HG03565 (cell line): Measurements from ENCODE around the gene STIMATE.

Source experiments
- ATAC-seq: cut with Tn5 transposase; IDR thresholded peaks from one replicate; pipeline ENCODE4 v1.9.1; 2021; ENCODE audit warnings: mild to moderate bottlenecking, moderate library complexity; ENCODE audit not compliant: unreplicated experiment

Gene STIMATE

GRCh38 chr3:52894756-52895155 is 2.6 kb downstream of the STIMATE start:
- ATAC-seq, result no peak

- ATAC-seq, result no peak
These were observed 3.6 kb downstream of the STIMATE start for GRCh38 chr3:52893723-52894122.

- ATAC-seq, result no peak
These were observed 4.6 kb downstream of the STIMATE start for GRCh38 chr3:52892625-52893311.

- no peak for ATAC-seq
These were observed 5.1 kb downstream of the STIMATE start for GRCh38 chr3:52892290-52892624.

- ATAC-seq, result no peak
These were observed 5.7 kb downstream of the STIMATE start for GRCh38 chr3:52891615-52892081.

- ATAC-seq, result no peak
These were observed 6.2 kb downstream of the STIMATE start for GRCh38 chr3:52891164-52891563.

- no peak for ATAC-seq
These were observed 6.6 kb downstream of the STIMATE start for GRCh38 chr3:52890735-52891134.

- no peak for ATAC-seq
These were observed 7.4 kb downstream of the STIMATE start for GRCh38 chr3:52889901-52890300.

GRCh38 chr3:52887166-52887565 is 10.2 kb downstream of the STIMATE start:
- ATAC-seq, result no peak

GRCh38 chr3:52886049-52886730 is 11.2 kb downstream of the STIMATE start:
- ATAC-seq, result no peak

- ATAC-seq, result no peak
These were observed 15.0 kb downstream of the STIMATE start for GRCh38 chr3:52882377-52882776.

GRCh38 chr3:52881871-52882270 is 15.5 kb downstream of the STIMATE start:
- no peak for ATAC-seq

- no peak for ATAC-seq
These were observed 16.9 kb downstream of the STIMATE start for GRCh38 chr3:52880474-52880873.

- no peak for ATAC-seq
These were observed 17.3 kb downstream of the STIMATE start for GRCh38 chr3:52880047-52880446.

GRCh38 chr3:52879581-52879980 is 17.8 kb downstream of the STIMATE start:
- no peak for ATAC-seq

GRCh38 chr3:52879090-52879489 is 18.3 kb downstream of the STIMATE start:
- ATAC-seq, result no peak

GRCh38 chr3:52877085-52877484 is 20.3 kb downstream of the STIMATE start:
- ATAC-seq, result no peak

GRCh38 chr3:52874864-52875587 is 22.3 kb downstream of the STIMATE start:
- ATAC-seq, result no peak

GRCh38 chr3:52874160-52874701 is 23.1 kb downstream of the STIMATE start:
- no peak for ATAC-seq

- ATAC-seq, result no peak
These were observed 23.8 kb downstream of the STIMATE start for GRCh38 chr3:52873433-52874159.

- ATAC-seq, result no peak
These were observed 25.1 kb downstream of the STIMATE start for GRCh38 chr3:52872245-52872644.
